ENCODE results near the gene RIPPLY3.
"Not testable (repeated sequence)": the region's sequence is repeated elsewhere in the genome, so short reads cannot be mapped to it uniquely, and the experiment has no call there.

The RIPPLY3 gene

GRCh38 chr21:36980280-36981048 is 26.0 kb upstream of the RIPPLY3 start:
- peak overlapping the region; percentile 45 for H3K4me3 ChIP-seq (ENCODE audit: low read depth, low read length)
- no peak for DNase-seq (ENCODE audit: low read depth)

DNA sequence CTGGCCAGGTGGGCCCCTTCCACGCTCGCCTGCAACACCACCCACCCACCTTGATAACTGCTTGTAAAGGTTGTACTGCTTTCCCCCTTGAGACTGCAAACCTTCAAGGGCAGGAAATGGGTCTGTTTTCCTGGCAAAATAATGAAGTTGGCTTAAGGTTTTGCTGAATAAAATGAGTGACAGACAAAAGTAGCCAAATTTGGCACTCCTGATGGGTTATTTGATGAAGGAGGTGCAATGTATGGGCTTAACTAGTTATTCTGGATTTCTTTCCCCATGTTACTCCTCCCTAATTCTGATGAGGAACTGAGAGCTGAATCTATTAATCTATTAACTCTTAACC is 25.5 kb upstream of the RIPPLY3 start:
- no peak for DNase-seq (ENCODE audit: low read depth)
- peak overlapping the region; percentile 45 for H3K4me3 ChIP-seq (ENCODE audit: low read depth, low read length)

GRCh38 chr21:36981977-36982700 is 24.4 kb upstream of the RIPPLY3 start:
- H3K4me3 ChIP-seq (ENCODE audit: low read depth, low read length) = no peak overlapping the region
- no peak for DNase-seq (ENCODE audit: low read depth)

GRCh38 chr21:36985751-36986594 is 20.5 kb upstream of the RIPPLY3 start:
- H3K4me3 ChIP-seq (ENCODE audit: low read depth, low read length) = no peak overlapping the region
- DNase-seq (ENCODE audit: low read depth) = no peak

DNA sequence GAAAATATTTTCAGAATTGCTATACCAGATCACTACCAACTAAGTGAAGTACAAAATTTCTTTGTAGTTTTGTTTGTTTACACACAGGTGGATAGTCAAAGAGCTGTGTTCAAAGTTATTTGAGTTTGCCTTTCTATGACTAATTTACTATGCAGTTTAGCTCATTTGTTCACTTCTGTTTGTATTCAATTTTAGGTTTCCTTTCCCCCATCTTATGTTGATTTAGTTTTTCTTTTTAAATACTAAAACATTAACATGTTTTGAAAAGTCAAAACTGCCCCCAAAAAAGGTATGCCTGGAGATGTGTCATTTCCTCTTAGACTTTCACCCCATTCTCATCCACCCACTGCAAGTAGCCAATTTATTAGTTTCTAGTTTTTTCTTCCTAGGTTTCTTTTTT is 18.7 kb upstream of the RIPPLY3 start:
- no peak overlapping the region for H3K4me3 ChIP-seq (ENCODE audit: low read depth, low read length)
- no peak for DNase-seq (ENCODE audit: low read depth)

DNA sequence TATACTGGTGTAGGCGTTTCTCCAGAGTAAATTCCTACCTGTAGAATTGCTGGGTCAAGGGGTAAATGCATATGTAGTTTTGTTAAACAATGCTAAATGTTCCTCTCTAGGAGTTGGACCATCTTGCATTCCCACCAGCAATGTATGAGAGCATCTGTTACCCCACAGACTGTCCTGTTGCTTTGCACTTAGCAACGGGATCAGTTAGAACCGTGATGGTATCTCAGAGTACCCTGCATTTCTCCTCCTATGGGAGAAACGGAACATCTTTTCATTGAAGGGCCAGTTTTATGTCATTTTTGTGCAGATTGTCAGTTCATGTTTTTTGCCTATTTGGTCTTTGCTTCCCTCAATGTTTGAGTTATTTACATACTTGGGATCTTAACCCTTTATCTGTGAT is 18.0 kb upstream of the RIPPLY3 start:
- no peak for DNase-seq (ENCODE audit: low read depth)
- H3K4me3 ChIP-seq (ENCODE audit: low read depth, low read length) = no peak overlapping the region

- DNase-seq (ENCODE audit: low read depth) = not testable (repeated sequence)
- peak overlapping the region; percentile 53 for H3K4me3 ChIP-seq (ENCODE audit: low read depth, low read length)
Observed at GRCh38 chr21:36989199-36989698, 17.3 kb upstream of the RIPPLY3 start.

- H3K4me3 ChIP-seq (ENCODE audit: low read depth, low read length) = peak overlapping the region; percentile 53
Observed at GRCh38 chr21:36989699-36990507, 16.6 kb upstream of the RIPPLY3 start.

GRCh38 chr21:36990508-36991205 is 15.8 kb upstream of the RIPPLY3 start:
- DNase-seq (ENCODE audit: low read depth) = no peak
- peak overlapping the region; percentile 53 for H3K4me3 ChIP-seq (ENCODE audit: low read depth, low read length)

More at GRCh38 chr21:36989699-36990507, 16.6 kb upstream of the RIPPLY3 start:
- DNase-seq (ENCODE audit: low read depth) = peak; percentile 76

DNA sequence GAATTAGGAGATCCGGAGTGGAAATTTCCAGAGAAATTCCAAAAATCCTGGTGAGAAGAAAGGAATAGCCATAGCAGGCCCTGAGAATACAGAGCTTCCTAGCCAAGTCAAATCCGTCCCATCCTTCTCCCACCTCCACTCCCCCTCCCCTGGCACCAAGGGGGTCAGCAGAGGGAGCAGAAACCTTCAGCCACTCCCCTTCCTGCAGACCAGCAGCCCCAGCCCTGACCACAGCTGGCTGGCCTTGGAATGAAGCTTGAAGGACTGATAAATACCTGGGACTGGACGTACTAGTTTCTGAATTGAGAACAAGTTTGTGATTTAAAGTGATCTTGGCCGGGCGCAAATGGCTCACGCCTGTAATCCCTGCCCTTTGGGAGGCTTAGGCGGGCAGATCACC is 13.8 kb upstream of the RIPPLY3 start:
- no peak for DNase-seq (ENCODE audit: low read depth)
- no peak overlapping the region for H3K4me3 ChIP-seq (ENCODE audit: low read depth, low read length)

GRCh38 chr21:36994501-36995158 is 11.9 kb upstream of the RIPPLY3 start:
- no peak for DNase-seq (ENCODE audit: low read depth)
- H3K4me3 ChIP-seq (ENCODE audit: low read depth, low read length) = peak overlapping the region; percentile 29

DNA sequence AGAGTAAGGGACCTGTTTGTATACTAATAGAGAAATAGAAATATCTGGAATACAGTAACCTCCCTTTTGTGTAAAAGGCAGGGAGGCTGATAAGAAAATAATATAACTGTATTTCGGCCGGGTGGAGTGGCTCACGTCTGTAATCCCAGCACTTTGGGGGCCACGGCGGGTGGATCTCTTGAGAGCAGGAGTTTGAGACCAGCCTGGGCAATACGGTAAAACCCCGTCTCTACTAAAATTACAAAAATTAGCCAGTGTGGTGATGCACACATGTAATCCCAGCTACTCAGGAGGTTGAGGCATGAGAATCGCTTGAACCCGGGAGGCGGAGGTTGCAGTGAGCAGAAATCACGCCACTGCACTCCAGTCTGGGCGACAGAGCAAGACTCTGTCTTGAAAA is 11.2 kb upstream of the RIPPLY3 start:
- not testable (repeated sequence) for H3K4me3 ChIP-seq (ENCODE audit: low read depth, low read length)

DNA sequence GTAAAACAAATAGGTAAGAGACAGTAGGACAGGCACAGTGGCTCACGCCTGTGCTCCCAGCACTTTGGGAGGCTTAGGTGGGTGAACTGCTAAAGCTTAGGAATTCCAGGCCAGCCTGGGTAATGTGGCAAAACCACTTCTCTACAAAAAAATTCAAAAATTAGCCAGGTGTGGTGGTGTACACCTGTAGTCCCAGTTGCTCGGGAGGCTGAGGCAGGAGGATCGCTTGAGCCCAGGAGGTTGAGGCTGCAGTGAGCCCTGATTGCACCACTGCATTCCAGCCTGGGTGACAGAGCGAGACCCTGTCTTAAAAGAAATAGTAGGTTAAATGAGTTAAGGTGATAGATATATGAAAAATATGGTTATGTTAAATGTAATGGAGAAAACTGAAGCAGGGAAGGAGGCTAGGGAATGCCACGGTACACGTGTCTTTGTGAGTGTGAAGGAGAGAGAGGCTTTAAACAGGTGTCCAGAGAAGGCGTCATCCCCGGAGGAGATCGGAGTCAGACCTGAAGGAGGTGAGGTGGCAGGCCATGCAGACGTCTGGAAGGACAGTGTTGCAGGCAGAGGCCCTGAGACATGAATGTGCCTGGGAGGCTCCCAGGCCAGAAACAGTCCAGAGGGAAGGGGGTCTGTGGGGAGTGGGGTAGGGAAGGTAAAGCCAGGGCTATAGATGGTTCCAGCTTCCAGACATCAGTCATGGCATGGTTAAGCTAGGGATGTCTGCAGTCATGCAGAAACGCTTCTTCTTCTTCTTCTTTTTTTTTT is 7.2 kb upstream of the RIPPLY3 start:
- no peak for DNase-seq (ENCODE audit: low read depth)
- H3K4me3 ChIP-seq (ENCODE audit: low read depth, low read length) = no peak overlapping the region

More for the DNA sequence above, 11.2 kb upstream of the RIPPLY3 start:
- DNase-seq (ENCODE audit: low read depth) = not testable (repeated sequence)

GRCh38 chr21:37000381-37000780 is 6.1 kb upstream of the RIPPLY3 start:
- no peak for DNase-seq (ENCODE audit: low read depth)
- H3K4me3 ChIP-seq (ENCODE audit: low read depth, low read length) = no peak overlapping the region

GRCh38 chr21:37001441-37001840 is 5.1 kb upstream of the RIPPLY3 start:
- no peak for DNase-seq (ENCODE audit: low read depth)
- H3K4me3 ChIP-seq (ENCODE audit: low read depth, low read length) = no peak overlapping the region

DNA sequence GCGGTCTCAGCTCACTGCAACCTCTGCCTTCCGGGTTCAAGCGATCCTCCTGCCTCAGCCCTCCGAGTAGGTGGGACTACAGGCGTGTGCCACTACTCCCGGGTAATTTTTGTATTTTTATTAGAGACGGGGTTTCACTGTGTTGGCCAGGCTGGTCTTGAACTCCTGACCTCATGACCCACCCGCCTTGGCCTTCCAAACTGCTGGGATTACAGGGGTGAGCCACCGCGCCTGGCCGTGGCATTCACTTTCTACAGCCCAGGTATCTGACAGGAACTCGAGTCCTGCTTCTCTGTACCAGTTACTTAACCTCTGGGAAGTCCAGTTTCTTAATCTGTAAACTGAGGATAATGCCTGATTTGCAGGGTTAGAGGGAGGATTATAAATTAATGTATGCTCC is 3.7 kb upstream of the RIPPLY3 start:
- H3K4me3 ChIP-seq (ENCODE audit: low read depth, low read length); DNase-seq (ENCODE audit: low read depth): not testable (repeated sequence)

GRCh38 chr21:37003917-37004316 is 2.6 kb upstream of the RIPPLY3 start:
- not testable (repeated sequence) for DNase-seq (ENCODE audit: low read depth); H3K4me3 ChIP-seq (ENCODE audit: low read depth, low read length)

Data from skeletal muscle cell (primary cell).